Measurements from ENCODE around the gene RCAN3.
"Not testable (repeated sequence)": the region's sequence is repeated elsewhere in the genome, so short reads cannot be mapped to it uniquely, and the experiment has no call there.

Gene RCAN3

GRCh38 chr1:24514946-24515345 is 12.3 kb downstream of the RCAN3 start:
- DNase-seq (ENCODE audit: low spot score), result no peak

DNA sequence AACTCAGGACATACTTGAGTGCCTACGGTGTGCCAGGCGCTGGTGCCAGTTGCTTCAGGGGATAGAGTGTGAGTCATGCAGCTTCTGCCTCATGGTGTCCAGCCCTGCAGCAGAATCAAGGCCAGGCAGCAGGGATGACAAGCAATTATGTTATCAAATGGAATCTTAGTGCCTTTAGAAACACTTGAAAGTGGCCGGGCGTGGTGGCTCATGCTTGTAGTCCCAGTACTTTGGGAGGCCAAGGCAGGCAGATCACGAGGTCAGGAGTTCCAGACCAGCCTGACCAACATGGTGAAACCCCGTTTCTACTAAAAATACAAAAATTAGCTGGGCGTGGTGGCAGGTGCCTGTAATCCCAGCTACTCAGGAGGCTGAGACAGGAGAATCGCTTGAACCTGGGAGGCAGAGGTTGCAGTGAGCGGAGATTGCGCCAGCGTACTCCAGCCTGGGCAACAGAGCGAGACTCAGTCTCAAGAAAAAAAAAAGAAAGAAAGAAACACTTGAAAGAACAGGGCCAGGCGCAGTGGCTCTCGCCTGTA is 13.1 kb downstream of the RCAN3 start:
- DNase-seq (ENCODE audit: low spot score), result peak; percentile 21

GRCh38 chr1:24516506-24516905 is 13.9 kb downstream of the RCAN3 start:
- DNase-seq (ENCODE audit: low spot score), result no peak

DNA sequence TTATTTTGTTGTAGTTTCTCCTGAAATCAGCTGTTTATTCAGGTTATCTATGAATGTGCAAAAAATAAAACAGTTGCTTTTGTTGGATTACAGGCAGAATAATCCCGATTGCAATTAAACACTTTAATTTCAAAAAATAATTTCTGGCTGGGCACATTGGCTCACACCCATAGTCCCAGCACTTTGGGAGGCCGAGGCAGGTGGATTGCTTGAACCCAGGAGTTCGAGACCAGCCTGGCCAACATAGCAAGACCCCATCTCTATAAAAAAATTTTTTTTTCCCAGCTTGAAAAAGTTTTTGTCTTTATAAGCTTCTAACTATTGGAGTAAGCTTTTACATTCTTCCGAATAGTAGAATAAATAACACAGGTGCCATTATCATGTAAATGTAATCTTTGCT is 15.3 kb downstream of the RCAN3 start:
- DNase-seq (ENCODE audit: low spot score), result no peak

GRCh38 chr1:24520282-24520681 is 17.6 kb downstream of the RCAN3 start:
- not testable (repeated sequence) for DNase-seq (ENCODE audit: low spot score)

DNA sequence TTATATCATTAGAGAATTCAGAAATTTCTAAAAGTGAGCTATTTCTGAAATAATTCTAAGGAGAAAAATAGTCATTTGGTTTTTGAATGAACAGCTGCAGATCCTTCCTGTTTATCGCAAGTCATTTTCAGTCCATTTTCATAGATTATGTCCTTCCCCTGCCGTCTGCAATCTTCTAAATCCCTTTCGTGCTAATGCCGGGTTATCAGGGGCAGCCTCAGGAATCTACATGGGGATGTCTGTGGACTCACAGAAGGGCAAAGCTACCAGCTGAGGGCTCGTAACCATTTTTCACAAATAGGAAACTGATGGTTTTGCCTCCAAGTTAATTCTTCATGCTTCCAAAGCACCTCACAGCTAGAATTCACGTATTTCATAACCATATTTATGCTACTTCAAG is 23.0 kb downstream of the RCAN3 start:
- DNase-seq (ENCODE audit: low spot score), result no peak

GRCh38 chr1:24526045-24526444 is 23.4 kb downstream of the RCAN3 start:
- DNase-seq (ENCODE audit: low spot score), result no peak

- DNase-seq (ENCODE audit: low spot score), result peak; percentile 26
These were observed 24.4 kb downstream of the RCAN3 start for GRCh38 chr1:24526940-24527542.

DNA sequence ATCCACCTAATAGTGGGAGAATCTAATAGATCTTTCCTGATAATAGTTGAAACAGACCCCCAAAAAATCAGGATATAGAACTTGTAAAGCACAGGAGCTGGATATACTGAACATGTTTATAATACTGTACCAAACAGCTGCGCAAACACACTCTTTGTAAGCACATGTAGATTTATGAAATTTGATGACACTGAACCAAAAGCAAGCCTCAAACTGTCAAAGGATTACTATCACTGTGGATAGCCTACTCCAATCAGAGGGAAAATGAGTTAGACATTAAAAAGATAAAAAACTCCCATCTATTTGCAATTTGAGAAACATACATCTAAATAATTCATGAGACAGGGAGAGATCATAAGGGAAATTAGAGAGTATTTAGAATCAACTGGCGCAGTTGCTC is 26.1 kb downstream of the RCAN3 start:
- no peak for DNase-seq (ENCODE audit: low spot score)

DNA sequence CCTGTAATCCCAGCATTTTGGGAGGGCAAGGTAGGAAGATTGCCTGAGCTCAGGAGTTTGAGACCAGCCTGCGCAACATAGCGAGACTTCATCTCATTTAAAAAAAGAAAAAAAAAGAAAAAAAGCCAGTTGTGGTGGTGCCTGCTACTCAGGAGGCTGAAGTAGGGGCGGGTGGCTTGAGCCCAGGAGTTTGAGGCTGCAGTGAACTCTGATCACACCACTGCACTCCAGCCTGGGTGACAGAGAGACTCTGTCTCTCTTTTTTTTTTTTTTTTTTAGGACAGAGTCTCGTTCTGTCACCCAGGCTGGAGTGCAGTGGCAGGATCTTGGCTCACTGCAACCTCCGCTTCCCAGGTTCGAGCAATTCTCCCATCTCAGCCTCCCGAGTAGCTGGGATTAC is 26.7 kb downstream of the RCAN3 start:
- DNase-seq (ENCODE audit: low spot score), result not testable (repeated sequence)

- DNase-seq (ENCODE audit: low spot score), result no peak
These were observed 32.4 kb downstream of the RCAN3 start for GRCh38 chr1:24535021-24535424.

DNA sequence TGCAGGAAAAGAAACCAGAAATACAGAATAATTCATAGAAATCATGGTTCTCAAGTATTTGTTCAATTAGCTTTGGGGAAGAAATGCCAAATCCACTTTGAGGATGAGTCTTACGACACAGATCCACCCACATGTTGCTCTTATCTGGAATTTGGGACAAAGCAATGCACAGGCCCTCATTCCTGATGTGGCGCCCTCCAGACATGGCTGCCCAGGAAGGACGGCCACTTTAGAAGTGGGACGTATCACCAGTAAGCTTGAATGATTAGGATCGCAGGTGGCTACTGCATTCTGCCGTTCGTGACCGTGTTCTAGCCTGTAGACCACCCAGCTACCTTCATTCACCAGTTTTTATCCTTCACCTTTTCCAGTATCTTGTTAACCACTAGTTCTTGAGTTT is 33.1 kb downstream of the RCAN3 start:
- DNase-seq (ENCODE audit: low spot score), result no peak

- DNase-seq (ENCODE audit: low spot score), result no peak
These were observed 33.8 kb downstream of the RCAN3 start for GRCh38 chr1:24536391-24536840.

- DNase-seq (ENCODE audit: low spot score), result no peak
These were observed 37.6 kb downstream of the RCAN3 start for GRCh38 chr1:24540051-24540905.

DNA sequence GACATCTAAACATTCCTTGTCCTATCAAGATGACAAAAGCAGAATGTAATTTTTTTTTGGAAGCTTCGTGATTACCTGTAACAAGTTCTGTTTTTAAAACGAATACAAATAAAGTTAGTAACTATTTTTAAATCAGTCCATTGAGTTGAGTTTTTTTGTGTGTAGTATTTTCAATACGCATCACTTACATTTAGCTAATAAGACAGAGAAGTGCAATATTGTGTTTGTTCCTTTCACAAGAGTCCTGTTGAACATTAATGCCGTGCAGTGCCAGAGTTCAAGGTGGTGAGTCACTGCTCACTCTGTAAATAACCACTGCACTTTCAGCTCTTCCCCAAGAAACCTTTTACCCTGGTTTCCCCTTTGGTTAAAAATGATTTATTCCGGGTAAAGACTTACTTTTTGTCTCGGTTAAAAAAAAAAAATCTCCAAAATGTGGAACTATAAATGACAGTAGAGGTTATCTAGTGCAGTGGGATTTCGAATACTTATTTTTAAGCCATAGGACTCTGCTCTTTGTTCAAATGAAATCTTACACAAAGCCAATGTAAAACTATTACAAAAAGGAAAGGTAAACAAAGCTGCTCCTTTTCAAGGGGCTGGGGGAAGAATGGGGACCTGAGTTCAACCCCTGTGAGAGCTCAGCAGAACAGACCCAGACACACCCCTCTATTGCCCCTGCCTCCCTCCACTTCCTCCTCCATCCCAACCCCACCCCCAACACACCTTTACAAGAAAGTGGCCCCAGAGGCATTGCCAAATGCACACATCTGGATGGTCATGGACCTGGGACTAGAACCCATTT is 38.5 kb downstream of the RCAN3 start:
- no peak for DNase-seq (ENCODE audit: low spot score)

DNA sequence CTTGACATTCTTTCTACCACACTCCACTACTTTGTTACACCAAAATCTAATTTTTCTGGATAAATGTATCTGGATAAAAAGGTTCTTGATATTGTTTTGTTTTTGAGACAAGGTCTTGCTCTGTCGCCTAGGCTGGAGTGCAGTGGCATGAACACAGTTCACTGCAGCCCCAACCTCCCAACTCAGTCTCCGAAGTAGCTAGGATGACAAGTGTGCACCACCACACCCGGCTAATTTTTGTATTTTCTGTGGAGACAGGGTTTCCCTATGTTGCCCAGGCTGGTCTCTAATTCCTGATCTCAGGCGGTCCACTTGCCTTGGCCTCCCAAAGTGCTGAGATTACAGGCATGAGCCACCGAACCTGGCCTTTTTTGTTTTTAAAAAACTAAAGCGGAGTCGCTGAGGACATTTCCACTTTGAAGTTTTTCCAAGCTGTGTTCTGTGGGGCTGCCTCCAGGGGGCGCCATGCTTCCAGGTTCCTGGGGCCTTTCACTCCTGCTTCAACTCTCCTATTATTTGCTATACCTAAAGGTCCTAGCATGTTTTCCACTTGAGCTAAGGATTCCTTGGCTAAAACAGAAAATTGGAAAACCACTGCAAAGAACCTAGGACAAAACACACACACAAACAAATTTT is 39.2 kb downstream of the RCAN3 start:
- DNase-seq (ENCODE audit: low spot score), result no peak

- DNase-seq (ENCODE audit: low spot score), result no peak
These were observed 41.6 kb downstream of the RCAN3 start for GRCh38 chr1:24544239-24544638.

DNA sequence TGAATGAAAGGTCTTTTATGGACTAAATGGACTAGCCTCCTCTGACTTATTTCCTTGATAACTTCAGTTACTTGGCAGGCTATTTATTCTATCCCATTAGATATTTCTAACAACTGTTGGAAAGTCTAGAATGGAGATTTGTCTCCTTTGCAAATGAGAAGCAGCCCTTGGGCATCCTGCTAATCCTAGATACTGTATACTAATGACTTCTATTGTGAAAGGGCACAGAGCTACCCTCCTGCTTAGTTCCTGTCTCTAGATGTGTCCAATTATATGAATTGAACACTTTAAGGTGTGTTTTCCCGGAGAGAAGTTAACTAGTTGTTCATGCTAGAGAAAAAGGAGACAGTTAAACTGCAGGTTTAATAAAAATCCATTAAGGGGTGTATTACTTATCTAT is 43.0 kb downstream of the RCAN3 start:
- DNase-seq (ENCODE audit: low spot score), result no peak

DNA sequence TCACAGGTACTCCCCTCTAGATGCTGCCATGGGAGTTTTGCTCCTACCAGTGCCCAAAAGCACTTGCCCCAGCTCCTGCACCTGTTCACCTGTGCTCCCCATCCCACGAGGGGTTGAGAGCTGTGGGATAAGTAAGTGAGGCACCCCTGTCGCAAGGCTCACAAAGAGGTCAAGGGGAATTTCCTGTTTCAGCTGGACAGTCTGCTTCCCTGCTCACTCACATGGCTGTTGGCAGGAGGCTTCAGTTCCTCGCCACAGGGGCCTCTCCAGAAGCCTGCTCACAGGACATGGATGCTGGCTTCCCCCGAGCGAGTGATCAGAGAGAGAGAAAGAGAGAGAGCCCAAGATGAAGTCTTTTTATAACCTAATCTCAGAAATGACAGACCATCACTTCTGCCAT is 44.6 kb downstream of the RCAN3 start:
- no peak for DNase-seq (ENCODE audit: low spot score)

- no peak for DNase-seq (ENCODE audit: low spot score)
These were observed 45.4 kb downstream of the RCAN3 start for GRCh38 chr1:24548070-24548469.

- not testable (repeated sequence) for DNase-seq (ENCODE audit: low spot score)
These were observed 46.6 kb downstream of the RCAN3 start for GRCh38 chr1:24549210-24549609.

Data from RKO (cell line).